T-helper 1 cell (primary cell): ENCODE results near the gene SPATA13.
"Not testable (repeated sequence)": the region's sequence is repeated elsewhere in the genome, so short reads cannot be mapped to it uniquely, and the experiment has no call there.

ENCODE experiments used
- DNase-seq, 5 donors: peaks; one replicate each; pipeline ENCODE4 v3.0.0-alpha.2; 2012 to 2020

SPATA13 gene

DNA sequence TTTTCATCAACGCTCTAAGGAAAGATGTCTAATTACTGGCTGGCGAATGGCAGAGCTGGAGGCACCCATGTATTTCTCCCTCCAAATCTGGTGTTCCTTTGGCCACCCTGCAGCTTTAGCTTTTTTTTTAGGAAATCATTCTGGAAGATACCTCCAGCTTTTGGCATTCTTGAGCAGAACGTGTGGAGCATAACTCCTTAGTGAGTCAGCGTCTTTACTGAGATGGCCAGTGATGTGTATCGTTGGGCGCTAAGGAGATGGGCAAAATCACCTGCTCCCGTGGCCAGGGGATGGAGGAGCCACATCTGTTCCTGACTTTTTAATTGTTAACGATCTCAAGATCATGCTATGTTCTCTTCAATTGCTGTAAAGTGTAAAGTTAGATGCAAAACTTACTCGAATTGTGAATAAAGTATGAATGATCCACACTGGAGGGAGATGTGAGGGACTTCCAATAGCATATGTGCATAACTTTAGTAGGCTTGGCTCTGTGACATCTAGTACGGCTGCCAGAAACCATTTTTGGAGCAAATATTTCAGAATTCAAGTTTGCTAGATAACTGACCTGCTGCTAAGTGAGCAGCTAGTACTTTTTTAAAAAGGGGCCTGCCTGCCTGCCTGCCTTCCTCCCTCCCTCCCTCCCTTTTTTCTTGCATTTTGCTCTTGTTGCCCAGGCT, 124.5 kb downstream of the SPATA13 start:
- no peak for DNase-seq

DNA sequence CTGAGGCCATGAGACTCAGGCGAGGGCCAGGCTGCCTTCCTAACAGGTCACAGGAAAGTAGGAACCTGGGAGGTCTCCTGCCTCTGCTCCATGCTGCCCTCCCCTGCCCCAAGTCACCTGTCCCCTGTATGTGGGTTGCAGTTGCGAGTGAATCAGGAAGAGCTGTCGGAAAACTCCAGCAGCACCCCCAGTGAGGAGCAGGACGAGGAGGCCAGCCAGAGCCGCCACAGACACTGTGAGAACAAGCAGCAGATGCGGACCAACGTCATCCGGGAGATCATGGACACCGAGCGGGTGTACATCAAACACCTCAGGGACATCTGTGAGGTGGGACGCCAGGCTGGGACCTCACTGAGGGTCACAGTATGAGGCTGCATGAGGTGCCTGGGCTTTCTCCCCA, 126.1 kb downstream of the SPATA13 start:
- no peak for DNase-seq

DNA sequence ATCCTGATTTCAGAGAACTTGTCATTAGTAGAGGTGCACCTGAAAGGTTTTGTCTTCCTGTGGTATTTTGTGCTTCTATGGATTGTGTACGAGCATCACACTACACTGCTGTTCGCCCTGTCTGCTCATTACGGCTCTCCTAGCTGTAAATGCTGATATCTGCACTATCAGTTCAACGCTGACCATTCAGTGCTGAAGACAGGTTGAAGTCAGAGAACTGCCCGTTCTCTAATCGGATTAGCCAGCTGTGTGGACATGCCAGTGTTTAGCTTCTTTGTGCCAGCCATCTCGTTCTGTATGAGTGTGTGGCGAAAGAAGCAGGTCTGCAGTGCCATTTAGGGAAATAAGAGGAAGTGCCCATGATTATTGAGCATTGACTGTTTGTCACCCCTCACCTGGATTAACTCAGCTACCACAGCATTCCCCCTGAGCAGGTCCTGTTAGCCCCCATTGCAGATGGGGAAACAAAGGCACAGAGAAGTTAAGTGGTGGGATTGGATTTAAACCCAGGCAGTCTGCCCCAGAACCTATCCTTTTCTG, 127.3 kb downstream of the SPATA13 start:
- no peak for DNase-seq

DNA sequence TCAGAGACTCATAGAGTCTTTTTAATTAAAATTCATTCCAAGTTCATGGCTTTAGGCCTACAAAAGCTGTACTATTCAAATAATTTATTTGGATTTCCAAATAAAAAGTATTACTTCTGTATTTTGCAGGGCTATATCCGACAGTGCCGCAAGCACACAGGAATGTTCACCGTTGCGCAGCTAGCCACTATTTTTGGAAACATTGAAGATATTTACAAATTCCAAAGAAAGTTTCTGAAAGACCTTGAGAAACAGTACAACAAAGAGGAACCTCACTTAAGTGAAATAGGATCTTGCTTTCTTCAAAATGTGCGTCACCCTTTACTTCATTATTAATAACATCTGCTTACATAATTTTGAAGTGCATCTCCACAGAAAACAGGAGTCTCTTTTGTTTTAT, 128.3 kb downstream of the SPATA13 start:
- DNase-seq: no peak

DNA sequence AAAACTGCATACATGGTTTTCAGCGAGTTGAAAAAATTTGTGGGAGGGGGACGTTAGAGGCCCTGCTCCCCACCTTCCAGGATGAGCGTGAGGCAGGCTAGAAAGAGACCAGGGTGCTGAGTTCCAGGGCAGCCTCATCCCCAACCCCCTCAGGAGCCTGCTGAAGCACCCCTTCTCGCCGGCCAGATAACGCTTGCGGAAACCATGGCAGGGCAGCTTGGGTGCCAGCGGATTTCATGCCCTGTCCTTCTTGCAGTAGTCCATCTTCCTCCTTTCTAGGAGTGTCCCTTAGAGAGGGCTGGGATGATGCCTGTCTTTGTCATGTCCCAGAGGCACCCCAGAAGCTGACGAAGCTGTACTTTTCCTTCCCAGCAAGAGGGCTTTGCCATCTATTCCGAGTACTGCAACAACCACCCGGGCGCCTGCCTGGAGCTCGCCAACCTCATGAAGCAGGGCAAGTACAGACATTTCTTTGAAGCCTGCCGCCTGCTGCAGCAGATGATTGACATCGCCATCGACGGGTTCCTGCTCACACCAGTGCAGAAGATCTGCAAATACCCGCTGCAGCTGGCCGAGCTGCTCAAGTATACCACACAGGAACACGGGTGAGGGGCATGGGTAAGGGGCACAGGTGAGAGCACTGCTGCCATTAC, 129.9 kb downstream of the SPATA13 start:
- no peak for DNase-seq

DNA sequence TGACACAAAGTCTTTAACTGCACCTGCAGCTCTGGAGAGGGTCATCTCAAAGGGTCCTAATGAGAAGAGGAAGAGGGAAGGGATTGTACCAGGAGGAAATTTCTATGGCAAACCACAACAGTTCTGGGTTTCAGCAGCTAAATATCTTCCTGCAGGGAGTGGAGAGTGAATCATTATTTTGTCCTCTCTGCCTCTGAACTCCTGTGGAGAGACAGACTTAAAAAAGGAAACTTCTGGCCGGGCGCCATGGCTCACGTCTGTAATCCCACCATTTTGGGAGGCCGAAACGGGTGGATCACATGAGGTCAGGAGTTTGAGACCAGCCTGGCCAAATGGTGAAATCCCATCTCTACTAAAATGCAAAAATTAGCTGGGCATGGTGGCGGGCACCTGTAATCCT, 132.0 kb downstream of the SPATA13 start:
- DNase-seq: no peak

DNA sequence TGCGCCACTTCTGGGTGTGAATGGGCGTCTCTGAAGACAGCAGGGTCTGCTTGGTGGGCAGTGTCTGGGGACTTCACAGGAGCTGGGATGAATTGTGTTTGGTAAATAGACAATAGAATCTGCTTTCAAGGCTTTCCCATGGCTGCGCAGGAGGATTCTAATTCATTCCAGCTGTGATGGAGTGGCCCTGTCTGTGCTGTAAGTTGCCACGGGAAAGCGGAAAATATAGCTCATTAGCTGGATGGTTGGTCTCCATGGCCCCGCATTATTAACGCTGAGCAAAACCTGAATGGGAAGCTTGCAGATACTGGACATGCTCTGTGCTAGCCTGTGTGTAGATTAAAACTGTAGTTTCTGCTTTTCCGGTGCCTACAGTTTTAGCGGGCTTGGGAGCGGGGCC, 133.2 kb downstream of the SPATA13 start:
- no peak for DNase-seq

DNA sequence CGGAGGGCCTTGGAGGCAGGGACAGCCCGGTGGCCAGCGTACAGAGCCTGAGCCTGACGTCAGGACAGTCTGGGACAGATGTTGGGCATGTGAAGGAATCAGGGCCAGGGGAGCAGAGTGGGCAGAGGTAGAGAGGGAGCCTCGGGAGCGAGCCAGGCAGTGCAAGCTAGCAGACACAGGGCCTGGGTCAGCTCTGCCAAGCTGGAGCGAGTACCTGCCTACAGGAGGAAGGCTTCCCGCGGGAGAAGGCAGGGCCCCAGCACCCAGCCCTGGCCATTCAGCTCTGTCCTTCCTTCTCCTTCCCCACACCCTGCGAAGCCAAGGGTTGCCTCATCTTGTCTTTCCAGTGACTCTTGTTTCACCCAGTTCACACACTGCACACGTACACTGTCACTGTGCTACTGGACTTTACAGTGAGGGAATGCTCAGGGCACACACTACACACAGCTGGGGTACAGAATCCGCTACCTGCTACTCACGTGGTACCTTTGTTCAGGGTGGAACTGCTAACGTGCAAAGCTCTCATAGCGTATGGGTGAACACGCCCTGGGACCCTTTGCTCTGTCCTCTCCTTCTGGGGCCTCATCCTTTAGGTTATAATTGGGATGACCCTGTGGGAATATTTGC, 139.1 kb downstream of the SPATA13 start:
- no peak for DNase-seq

DNA sequence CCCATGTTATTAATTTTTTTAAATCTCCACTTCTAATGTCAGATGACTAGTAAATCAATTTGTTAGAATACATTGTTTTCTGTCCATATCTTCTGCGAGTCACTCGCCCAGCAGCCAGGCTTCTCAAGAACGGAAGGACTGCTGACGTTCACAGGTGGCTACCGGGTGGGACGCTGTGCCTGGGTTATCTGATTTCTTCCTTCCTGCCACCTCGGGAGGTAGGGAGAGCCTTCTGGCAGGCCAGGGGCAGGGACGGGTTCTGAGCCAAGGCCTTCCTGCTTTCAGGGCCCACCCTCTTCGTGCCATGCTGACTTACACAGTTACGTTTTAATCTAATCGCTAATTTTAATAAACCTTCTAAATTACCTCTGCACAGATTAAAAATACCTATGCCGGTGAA, 140.9 kb downstream of the SPATA13 start:
- DNase-seq: no peak

DNA sequence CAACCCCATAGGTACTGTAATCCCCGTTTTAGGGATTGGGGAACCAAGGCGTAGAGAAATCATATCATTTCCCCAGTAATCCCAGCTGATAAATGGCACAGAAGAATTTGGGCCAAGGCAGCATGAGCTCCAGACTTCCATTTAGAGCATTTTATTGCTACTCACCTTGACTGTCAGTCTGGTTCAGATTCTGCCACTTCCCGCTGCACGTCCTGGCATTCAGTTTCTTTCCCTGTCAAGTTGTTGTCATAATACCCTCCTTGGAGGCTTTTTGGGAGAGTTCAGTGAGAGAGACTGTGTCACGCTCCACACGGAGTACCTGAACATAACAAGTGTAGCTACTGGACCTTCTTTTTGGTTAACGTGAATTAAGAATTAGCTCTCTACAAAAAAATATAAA, 141.4 kb downstream of the SPATA13 start:
- no peak for DNase-seq

DNA sequence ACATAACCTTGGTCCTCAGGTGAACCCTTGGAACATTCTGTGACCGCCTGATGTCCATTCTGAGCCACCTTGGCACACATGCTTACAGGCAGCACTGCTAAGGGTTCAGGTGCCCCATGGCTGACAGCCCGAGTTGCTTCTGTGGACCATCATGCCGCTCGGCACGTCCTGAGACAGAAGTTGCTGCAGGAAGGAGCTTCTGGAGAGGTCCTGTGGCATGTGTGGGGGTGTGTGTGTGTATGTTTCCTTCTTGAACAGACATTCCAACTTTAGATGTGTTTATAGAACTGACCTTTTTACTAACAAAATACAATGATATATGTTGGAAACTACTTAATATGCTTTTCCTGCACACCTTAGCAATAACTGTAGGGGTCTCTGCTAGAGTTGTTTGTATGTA, 144.1 kb downstream of the SPATA13 start:
- no peak for DNase-seq

DNA sequence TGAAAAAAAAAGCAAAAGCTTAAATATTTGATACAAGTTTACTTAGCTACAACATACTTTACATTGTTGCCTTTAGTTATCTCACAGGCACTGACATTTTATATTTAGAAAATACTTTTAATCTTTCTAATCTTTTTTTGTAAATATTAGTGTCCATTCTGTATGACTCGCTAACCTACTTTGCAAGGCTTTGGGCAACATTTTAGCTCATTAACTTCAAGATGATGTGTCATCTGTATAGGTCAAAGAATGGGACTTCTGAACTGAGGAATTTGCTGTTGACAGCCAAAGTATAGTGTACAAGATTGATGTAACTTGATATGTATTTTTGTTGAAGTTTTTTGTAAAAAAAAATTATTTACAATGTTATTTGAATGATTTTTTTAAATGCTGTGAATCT, 146.1 kb downstream of the SPATA13 start:
- DNase-seq: no peak

DNA sequence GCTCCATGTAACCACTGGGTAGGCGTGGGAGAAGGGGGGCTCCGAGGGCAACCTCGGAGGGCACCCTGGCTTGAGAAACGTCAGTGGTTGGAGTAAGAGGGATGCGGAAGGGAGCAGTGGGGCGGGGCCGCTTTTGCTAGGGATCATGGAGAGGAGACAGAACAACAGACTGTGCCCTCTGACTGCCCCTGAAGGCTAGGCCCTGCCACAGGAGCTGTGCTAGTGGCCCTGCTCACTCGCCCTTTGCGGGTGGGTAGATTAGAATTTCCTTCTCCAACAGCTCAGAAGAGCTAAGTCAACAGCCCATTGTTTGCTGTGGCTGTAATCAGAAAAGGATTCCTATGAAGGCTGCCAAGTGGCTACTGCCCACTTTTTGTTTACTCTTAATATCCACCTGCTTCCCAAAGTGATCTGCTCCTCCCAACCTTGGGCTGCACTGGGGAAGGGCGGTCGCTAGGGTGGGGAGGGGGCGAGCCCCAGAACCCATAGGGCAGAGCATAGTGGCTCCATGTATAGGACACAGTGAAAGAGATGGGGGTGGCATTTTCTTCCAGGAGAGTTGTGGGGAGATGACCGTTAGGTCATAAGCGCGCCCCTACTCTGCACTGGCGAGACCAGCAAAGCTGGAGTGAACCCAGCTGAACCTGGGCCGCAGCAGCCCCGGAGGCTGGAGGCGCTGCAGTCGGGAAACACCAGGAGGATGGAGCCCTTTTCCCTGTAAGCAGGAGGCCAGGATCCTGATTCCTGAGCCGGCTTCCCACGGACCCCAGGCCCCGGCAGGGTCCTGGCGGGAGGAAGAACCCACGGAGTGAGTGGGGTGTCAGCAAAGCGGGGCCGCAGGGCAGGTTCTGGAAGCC, 146.9 kb downstream of the SPATA13 start:
- no peak for DNase-seq

DNA sequence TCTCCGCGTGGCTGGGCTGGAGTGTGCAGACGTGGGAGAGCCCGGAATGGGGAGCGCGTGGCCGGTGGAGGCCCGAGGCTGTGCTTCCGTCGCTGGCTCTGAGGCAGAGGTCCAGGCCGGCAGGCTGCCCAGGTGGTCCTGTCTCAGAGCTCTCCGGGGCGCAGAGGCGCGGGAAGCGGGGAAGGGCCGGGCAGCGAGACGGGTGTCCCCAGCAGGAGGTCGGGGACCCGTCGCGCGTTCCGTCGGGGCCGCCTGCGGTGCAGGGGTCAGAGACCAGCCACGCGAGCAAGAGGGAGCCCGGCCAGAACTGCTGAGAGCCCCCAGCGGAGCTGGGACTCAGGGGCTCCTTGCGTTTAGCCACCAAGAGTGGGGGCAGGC, 147.5 kb downstream of the SPATA13 start:
- DNase-seq: no peak

DNA sequence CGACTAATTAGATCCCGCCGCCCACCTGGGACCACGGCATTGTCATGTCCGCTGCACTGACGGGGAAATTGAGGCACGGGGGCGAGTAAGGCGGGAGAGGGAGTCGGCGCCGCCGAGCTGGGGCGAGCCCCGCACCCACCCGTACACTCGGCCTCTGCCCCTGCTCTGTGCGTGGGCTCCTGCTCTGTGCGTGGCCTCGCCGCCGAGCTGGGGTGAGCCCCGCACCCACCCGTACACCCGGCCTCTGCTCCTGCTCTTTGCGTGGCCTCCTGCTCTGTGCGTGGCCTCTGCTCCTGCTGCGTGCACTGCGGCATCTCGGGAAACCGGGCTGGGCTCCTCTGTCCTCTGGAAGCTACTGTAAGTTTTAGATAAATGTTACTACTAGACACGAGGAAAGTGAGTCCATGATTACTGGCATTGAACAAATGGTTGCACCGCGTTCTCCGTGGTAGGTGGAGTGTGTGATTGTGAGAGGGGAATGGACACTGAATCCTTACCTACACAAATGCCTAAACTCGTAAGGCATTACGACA, 148.0 kb downstream of the SPATA13 start:
- no peak for DNase-seq

DNA sequence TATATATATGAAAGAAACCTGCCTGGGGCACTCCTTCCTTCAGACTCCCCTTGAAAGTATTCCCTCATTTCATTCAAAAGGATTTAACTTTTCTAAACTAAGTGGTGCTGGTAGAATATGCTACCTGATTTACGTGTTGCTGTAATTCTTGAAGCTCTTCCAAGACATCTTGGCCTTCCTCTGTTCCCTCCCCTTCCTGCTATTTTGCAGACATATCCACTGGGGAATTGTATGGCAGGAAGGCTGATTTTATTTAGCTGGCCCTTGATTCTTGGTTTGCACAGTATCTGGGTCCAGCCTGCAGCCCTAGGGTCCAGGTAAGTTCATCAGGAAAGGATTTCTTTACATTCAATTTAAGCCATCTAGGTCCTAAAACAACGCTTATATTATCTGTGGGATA, 148.8 kb downstream of the SPATA13 start, which contains the start of gene C1QTNF9:
TSS of gene C1QTNF9 (plus strand) at position 281 of the 400 bp plus-strand sequence. CDS start 6,424 bp downstream, outside the sequence.
- DNase-seq: not testable (repeated sequence)

DNA sequence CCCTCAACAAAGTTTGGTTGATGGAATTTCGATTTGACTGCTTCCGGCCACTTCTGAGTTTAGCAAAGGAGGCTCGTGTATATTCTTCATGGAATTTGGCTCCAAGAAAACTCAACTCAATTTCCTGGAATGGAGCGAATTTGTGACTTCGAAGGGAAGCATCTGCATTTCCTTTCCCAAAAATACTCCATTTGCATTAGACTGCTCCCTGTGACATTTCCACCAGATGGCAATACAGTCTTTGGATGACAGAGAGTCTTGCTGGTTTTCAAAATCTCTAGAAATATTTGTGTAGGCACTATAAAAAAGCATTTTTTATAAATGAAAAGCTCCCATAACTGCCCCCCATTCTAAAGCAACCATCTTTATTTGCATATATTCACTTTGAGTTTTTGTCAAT, 152.9 kb downstream of the SPATA13 start:
- no peak for DNase-seq

DNA sequence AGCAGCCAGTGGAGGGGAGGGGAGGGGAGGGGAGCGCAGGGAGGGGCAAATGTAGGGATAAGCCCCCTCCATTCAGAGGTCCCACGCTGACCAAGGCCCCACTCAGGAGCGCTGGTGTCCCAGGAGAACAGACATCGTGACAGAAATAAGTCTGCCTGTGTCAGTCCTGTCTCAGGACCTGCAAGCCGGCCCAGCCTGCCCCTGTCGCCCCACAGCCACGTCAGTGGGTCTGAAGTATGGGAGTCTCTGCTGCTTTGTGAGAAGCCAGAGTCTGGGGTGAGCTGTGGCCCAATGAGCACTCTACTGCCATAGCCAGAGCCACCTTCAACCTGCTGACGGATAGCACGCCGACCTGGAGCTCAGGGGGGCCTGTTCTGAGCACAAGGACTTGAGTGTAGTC, 157.3 kb downstream of the SPATA13 start:
- not testable (repeated sequence) for DNase-seq

DNA sequence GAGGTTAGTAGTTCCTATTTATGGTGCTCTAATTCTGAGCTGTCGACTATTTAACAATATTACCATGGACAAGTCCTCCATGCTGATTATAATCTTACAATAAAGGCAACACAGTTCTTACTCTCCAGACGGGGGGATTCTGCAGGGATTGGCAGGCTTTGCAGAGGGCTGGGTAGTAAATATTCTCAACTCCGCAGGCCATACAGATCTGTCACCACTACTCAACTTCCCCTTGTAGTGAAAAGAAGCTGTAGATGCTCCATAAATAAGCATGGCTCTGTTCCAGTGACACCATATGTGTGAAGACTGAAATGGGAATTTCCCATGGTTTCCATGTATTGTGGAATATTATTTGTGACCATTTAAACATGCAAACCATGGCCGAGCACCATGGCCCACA, 158.4 kb downstream of the SPATA13 start:
- DNase-seq: not testable (repeated sequence)

DNA sequence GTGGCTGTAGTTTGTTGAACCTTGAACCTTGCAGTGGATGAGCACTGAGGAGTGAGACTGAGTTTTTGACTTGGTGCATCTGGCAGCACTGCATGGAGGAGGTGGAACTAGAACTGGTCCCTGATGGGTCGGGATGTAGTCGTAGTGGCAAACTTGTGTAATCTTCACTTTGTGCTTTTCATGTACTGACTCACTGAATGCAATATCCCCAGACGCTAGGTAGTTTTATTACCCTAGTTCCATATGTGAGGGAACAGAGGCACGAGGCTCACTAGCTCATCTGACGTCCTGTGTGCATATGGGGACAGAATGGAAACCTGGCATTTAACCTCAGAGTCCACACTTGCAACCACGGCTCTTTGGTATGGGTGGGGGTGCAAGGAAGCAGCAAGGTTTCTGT, 159.1 kb downstream of the SPATA13 start:
- not testable (repeated sequence) for DNase-seq

DNA sequence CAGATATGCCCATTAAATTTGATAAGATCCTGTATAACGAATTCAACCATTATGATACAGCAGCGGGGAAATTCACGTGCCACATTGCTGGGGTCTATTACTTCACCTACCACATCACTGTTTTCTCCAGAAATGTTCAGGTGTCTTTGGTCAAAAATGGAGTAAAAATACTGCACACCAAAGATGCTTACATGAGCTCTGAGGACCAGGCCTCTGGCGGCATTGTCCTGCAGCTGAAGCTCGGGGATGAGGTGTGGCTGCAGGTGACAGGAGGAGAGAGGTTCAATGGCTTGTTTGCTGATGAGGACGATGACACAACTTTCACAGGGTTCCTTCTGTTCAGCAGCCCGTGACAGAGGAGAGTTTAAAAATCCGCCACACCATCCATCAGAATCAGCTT, 160.9 kb downstream of the SPATA13 start:
- not testable (repeated sequence) for DNase-seq

DNA sequence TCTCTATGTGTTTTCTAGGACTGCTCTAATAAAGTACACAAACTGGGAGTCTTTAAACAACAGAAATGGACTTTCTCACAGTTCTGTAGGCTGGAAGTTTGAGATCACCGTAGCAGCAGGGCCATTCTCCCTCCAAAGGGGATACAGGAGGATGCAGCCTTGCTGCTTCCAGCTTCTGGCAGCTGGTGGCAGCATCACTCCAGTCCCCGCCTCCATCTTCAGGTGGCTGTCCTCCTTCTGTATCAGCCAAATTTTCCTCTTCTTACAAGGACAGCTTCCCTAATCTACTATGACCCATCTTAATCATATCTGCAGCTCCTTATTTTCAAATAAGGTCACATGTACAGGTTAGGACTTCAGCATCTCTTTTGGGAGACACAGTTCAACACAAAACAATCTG, 161.9 kb downstream of the SPATA13 start:
- not testable (repeated sequence) for DNase-seq
